Pancreas (tissue), 10 donors: ENCODE measurements around the gene SGCA. TPM values are rescaled to one million over a fixed set of nuclear protein-coding genes. Genes with fewer than 3 reads are reported as not detected.

ENCODE experiments used
- ATAC-seq, 4 donors: fragments of 200-7000 bp; cut with Tn5 transposase; one replicate each; pipeline versions ENCODE4 v1.8.0 to v1.9.1; 2020; ENCODE audit warnings: mild to moderate bottlenecking in 4 of 4, moderate library complexity in 4 of 4
- DNase-seq, 6 donors: peaks; one replicate each; pipeline ENCODE4 v3.0.0-alpha.2; 2020
- FAIRE-seq: peaks from 2 replicates; lab custom pipeline; 2012; peaks lifted over from hg19 to GRCh38; lab: Jason Lieb, UNC
- H3K27ac ChIP-seq, 4 donors: fragments of 200-600 bp; sonication (generic); 1 replicate in 3 of 4; 2 replicates in 1 of 4; pipeline versions ENCODE4 v1.5.0 to v1.8.0; 2020
- H3K27me3 ChIP-seq, 4 donors: fragments of 200-600 bp; one replicate each; pipeline ENCODE4 v1.8.0; 2021
- H3K36me3 ChIP-seq, 3 donors: fragments of 200-600 bp; sonication (generic) in 1 of 3; one replicate each; pipeline versions ENCODE4 v1.5.0 to v1.8.0; 2020 to 2021
- H3K4me1 ChIP-seq, 3 donors: fragments of 200-600 bp; one replicate each; pipeline ENCODE4 v1.8.0; 2021
- H3K4me3 ChIP-seq, 4 donors: fragments of 200-600 bp; sonication (generic) in 2 of 4; one replicate each; pipeline versions ENCODE4 v1.5.0 to v1.8.0; 2020 to 2021
- H3K9me3 ChIP-seq, 4 donors: fragments of 200-600 bp; one replicate each; pipeline ENCODE4 v1.8.0; 2021
- CTCF ChIP-seq, 4 donors: fragments of 200-600 bp; sonication (generic) in 3 of 4; IDR thresholded peaks; one replicate each; pipeline versions ENCODE4 v1.5.0 to v1.8.0; 2021; ENCODE audit warnings: antibody characterized with exemption in 4 of 4
- WGBS, 2 donors: extraction: QIAGEN DNeasy Blood & Tissue Kit; methylation state at CpG; one replicate each; pipeline ENCODE4 v1.1.7; 2013; 5-methylcytosine and 5-hydroxymethylcytosine counted together
- intact Hi-C, 3 donors: fragments of 100-400 bp; cut with DNase I; formaldehyde crosslinking; loops; one replicate each; pipeline versions ENCODE4 v1.11.1 to v1.14.2; 2022
- polyA plus RNA-seq, 2 donors: library from polyadenylated mRNA; stranded (reverse); fragments of 200-250 nt; gene quantifications; one replicate each; pipeline ENCODE4 v1.2.3, GENCODE V29; 2013
- total RNA-seq, 6 donors: library from RNA; stranded (reverse); fragmentation: NEBNext Ultra II Directional in 4 of 6; extraction: Animal tissue kit (Norgen Biotek cat#: 25700) in 4 of 6; gene quantifications; one replicate each; pipeline versions ENCODE4 v1.2.1 to v1.2.4, GENCODE V29; 2021 to 2023
- donor health status: healthy with polysubstance abuse.
- donor health status: DM: no; HTN: no; CAD: no; lungs with moderate emphysema.
- donor health status: DM: no; HTN: no; CAD: no.
- donor health status: control.
- donor health status: control.
- donor health status: Bipolar disorder and iron deficiency.
- donor health status: DM: yes; HTN: yes; CAD: no.
- donor health status: DM: no; HTN: no; CAD: no.
- donor health status: DM: no; HTN: no; CAD: no.
- donor health status: DM: yes; HTN: yes; CAD: no.

Gene SGCA
- total and polyA plus RNA-seq, 8 donors: 0.31 to 3.0 (median 1.1) TPM; not detected in 3

DNA sequence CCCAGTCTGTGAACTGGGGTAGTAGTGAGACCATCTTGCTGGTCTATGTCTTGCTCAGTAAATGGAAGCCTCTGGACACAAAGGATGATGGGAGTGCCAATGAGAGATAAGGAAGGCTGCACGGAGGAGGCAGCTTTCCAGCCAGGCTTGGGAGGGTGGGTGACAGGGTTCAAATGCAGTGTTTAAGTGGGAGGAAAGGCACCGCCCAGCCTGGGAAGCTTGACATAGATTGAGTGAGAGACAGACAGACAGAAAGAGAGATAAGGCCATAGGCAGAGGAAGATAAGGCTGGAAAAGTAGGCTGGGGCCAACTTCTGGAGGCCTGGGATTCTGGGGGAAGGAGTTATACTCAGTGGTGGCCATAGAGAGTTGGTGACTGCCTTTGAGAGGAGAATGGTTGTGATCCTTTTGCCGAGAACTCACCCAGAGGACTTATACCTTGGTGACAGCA lies 42.8 kb downstream of the SGCA start:
- DNase-seq: no peak
- intact Hi-C loops: no loop called here

DNA sequence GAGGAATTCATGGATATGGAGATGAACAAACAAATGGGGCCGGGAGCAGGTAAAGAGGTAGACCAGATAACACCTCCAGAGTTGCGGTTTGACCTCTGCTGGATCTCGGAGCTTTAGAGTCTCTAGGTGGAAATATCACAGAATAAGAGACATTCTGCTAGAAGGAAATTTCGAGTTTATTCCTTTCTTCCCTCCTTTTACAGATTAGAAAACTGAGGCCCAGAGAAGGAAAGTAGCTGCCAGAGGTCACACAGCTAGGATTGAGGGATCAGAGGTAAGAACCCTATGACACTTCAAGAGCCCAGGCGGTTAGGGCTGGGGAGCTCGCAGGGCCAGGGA lies 43.3 kb downstream of the SGCA start:
- Histone ChIP-seq H3K9me3 (no peaks in the 10 kb centered on the region), H3K4me3 (no peak overlapping the region), H3K27me3 (no peaks in the 10 kb centered on the region), H3K4me1 (no peaks in the 10 kb centered on the region), H3K27ac (no peak overlapping the region), H3K36me3 (no peaks in the 10 kb centered on the region)
- no peak for FAIRE-seq
- no peak for TF ChIP-seq CTCF (IDR thresholded peaks at IDR 0.05)
- no peak for ATAC-seq
- no peak for DNase-seq
- 86 to 87% methylated on average over 6 of the region's 6 CpGs for WGBS, 2 donors
- intact Hi-C loops: no loop called here

More for the DNA sequence above, 42.8 kb downstream of the SGCA start:
- no peaks in the 10 kb centered on the region for H3K4me1 ChIP-seq
- no peaks in the 10 kb centered on the region for H3K27me3 ChIP-seq
- TF ChIP-seq CTCF (IDR thresholded peaks at IDR 0.05): no peak
- H3K27ac ChIP-seq: no peak overlapping the region
- ATAC-seq: no peak
- whole genome bisulfite sequencing, 2 donors: 70 to 72% methylated on average over 3 of the region's 3 CpGs
- no peaks in the 10 kb centered on the region for H3K36me3 ChIP-seq
- H3K4me3 ChIP-seq: no peak overlapping the region
- FAIRE-seq: no peak
- H3K9me3 ChIP-seq: no peaks in the 10 kb centered on the region

- H3K4me3 ChIP-seq: no peak overlapping the region
- no peak for TF ChIP-seq CTCF (IDR thresholded peaks at IDR 0.05)
- WGBS, 2 donors: 66 to 69% methylated on average over 16 of the region's 16 CpGs
- intact Hi-C loops: loop anchor here in 1 of 3 donors (10.0 kb wide), 1 partner anchor 65 kb away; the partner anchor contains the start of gene TMEM92
- peak in 3 of 4 donors; percentile 70 to 74 (median 71) for ATAC-seq
- H3K27me3 ChIP-seq: no peaks in the 10 kb centered on the region
- H3K27ac ChIP-seq: peak overlapping the region in 2 of 4 donors; percentile 28 to 55
- no peaks in the 10 kb centered on the region for H3K4me1 ChIP-seq
- H3K36me3 ChIP-seq: no peaks in the 10 kb centered on the region
- FAIRE-seq: no peak
- H3K9me3 ChIP-seq: no peaks in the 10 kb centered on the region
- peak in 5 of 6 donors; percentile 32 to 73 (median 54) for DNase-seq
Observed at GRCh38 chr17:50209472-50210239, 43.9 kb downstream of the SGCA start.

DNA sequence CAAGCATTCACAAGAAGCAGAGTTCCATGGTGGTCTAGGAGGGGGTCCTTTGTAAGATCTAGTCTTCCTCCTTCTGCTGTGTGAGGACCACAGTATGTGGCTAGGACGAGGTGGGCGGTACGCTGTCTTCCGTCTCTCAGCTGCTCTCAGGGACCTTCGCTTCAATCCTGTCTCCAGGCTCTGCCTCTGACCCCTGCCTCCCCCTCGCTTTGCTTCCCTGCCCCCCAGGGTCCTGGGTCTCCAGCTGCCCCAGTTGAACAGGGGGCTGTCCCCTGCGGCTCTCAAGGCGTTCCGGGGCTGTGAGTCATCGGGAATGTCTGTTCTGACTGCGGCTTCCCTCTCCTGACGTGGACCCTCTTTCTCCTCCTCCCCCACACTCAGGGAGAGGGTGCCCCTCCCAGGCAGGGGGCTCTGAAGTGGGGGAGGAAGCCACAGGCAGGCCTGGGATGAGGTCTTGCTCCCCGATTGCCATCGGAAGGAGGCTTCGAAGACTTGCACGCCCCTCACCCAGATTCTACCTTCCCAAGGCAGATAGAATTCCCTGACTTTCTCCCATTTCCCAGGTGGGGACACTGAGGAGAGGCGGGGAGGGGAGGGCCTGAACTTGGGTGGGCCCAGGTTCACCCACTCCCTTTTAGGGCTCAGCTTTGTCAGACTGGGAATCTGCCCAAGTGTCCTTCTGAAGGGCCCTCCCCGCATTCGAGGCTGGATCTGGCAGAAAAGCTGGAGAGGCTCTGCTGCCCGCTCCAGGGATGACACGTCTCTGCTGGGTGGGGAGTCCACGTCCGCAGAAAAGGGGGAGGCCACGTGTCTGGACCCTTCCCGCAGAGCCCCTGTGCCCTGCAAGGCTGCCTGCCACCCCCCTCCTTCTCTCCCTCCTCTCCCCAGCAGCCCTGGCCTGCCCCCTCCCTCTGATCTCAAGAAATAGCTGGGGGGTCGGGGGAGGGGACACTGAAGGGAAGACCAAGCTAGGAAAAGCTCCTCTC lies 44.7 kb downstream of the SGCA start:
- no peak for TF ChIP-seq CTCF (IDR thresholded peaks at IDR 0.05)
- peak in 3 of 4 donors; percentile 52 to 67 (median 60) for ATAC-seq
- 47 to 48% methylated on average over 25 to 26 of the region's 26 CpGs for WGBS, 2 donors

More for the DNA sequence above, 44.7 kb downstream of the SGCA start:
- H3K4me3 ChIP-seq: no peak overlapping the region
- DNase-seq: peak in 2 of 6 donors; percentile 13 to 28
- H3K27me3 ChIP-seq: no peaks in the 10 kb centered on the region
- no peak for FAIRE-seq
- H3K9me3 ChIP-seq: no peaks in the 10 kb centered on the region
- intact Hi-C loops: loop anchor here in 1 of 3 donors (10.0 kb wide), 1 partner anchor 64 kb away; the partner anchor contains the start of gene TMEM92
- no peaks in the 10 kb centered on the region for H3K36me3 ChIP-seq
- H3K4me1 ChIP-seq: no peaks in the 10 kb centered on the region
- H3K27ac ChIP-seq: peak overlapping the region in 2 of 4 donors; percentile 28 to 55
